Fibroblast of the conjunctiva (primary cell): Measurements from ENCODE around the gene ARHGAP12.

Source experiments
- DNase-seq: peaks from one replicate; pipeline ENCODE4 v3.0.0-alpha.2; 2010; ENCODE audit warnings: low read depth

ARHGAP12 gene

DNA sequence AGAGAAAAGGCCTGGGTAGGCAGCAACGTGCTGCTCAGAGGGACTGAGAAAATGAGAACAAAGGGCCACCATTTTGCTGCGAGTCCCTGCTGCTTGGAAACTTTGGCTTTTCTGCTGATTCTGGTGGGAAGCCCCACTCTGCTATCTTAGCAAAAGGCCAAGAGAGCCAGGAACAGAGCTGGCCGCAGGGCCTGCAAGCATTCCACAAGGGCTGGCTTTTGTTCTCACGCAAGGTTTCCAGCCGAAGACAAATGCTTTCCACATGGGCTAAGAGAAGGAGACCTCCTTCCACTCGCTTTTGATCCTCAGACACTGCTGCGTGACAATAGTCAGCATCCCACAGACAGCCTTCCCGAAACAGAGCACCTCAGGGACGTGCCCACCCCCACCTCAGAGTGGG lies 163.1 kb downstream of the ARHGAP12 start:
- DNase-seq: no peak

DNA sequence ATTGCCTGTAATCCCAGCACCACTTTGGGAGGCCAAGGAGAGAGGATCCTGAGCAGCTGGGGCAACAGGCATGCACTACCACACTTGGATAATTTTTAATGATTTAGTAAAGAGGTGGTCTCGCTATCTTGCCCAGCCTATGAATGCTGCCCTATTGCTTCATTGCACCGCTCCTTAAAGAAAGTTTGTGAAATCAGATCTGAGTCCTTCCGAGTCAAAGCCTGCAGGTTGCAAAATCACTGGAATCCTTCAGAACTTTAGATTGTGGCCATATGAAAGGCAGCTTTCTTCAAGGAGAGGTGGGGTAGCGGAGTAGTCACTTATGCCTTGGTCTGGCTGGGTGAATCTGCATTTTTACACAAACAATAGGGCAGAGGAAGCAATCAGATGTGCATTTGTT lies 166.3 kb downstream of the ARHGAP12 start:
- DNase-seq: no peak

DNA sequence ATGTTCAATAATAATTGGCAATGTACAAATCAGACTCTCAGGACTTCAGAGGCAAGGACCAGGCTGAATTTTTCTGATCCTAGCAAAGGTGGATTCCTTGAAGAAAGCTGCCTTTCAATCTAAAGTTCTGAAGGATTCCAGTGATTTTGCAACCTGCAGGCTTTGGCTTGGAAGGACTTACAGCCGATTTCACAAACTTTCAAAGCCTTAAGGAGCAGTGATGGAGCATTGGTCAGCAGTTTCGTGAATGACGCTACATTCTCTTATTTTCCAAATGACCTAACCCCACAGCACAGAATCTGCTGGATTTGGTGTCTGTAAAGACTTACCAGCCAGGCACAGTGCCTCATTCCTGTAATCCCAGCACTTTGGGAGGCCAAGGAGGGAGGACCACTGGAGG lies 167.5 kb downstream of the ARHGAP12 start:
- no peak for DNase-seq

DNA sequence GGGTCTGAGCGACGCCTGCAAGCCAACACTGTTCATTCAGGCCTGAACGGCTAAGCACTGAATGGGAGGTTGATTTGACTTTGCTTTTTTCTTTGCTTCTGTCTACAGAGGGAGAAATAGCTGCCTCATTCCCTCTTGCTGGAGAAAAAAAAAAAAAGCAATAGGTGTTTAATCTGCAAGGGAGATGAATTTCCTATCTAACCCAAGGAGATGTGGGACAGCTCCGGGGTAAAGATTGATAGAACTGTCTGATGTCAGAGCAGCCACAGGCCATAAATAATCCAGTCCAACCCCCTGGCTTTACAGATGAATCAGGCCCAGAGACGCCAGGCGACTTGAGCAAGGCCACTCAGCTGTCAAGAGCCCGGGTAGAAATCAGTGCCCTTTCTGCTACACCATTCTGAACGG lies 168.0 kb downstream of the ARHGAP12 start:
- no peak for DNase-seq

DNA sequence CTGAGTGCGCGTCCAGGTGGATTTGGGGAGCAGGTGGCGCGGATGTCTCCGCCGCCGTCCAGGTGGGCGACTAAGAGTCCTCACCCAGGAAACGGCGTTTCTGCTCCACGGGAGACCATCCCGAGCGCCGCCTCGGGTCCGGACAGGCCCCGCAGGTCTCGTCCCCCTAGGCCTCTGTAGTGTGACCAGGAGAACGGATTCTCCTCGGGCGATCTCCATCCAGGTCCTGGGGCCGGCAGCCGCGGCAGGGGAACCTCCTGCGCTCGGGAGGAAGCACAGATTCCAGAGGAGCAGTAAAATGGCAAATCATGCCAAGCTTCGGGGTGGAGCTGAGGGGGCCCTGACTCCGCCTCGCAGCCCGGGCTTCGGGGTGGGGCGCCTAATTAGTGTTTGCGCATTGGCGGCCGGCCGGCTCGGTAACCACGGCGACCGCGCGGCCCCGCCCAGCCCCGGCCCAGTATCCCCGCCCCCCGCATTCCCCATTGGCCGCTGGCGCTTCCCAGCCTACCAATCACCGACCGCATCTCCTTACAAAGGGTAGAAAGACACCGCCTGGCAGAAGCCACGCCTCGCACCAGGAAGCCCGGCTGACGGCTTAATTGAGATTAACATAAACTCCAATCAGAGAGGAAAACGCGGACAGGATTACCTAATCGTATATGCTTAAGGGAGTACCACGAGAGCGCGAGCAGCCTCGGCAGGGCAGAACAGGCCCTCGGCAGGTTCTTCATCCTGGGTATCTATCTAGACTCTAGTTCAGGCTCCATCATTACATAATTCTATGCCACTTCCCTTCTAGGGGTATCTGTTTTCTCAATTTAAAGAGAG lies 168.6 kb downstream of the ARHGAP12 start:
- peak; percentile 97 for DNase-seq

DNA sequence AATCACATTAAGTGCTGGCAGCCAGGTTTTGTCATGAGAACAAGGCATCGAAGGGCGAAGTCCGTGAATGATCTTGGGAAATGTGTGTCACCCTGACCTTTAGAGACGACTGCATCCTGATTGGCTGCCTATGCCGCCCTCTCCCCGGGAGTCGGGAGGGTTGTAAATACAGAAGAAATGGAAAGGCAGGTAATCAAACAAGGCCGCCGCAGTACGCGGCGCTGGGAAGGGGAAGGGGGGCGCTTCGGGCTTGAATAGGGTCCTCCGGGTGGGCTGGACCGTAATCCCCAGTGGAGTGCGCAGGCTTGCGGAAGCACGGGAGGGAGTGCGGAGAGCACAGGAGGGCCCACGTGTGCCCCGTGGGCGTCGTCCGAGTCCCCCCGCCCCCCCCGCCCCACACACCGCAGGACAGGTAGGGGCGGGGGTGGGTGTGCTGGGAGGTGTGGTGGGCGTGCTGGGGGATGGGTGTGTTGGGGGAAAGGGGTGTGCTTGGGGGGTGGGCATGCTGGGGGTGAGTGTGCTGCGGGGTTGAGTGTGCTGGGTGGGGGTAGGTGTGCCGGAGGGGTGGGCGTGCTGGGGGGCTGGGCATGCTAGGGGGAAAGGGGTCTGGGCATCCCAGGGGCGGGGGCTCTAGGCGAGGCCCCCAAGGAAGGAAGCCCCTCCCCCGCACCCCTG lies 169.4 kb downstream of the ARHGAP12 start:
- DNase-seq: no peak

DNA sequence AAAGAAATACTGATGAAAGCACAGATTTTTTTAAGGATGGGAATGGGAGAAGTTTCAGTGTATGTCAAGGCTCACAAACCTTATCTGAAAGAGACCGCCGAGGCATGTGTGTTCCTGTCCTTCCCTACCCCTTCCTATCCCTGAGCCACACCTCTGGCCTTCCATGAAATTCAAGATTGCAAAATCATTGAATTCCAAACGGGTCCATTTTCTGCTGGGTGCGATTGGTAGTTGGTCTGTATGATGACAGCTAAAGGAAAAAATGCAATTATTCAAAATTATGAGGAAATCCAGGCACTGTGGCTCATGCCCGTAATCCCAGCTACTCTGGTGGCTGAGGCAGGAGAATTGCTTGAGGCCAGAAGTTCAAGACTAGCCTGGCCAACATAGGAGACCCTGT lies 170.1 kb downstream of the ARHGAP12 start:
- DNase-seq: no peak

DNA sequence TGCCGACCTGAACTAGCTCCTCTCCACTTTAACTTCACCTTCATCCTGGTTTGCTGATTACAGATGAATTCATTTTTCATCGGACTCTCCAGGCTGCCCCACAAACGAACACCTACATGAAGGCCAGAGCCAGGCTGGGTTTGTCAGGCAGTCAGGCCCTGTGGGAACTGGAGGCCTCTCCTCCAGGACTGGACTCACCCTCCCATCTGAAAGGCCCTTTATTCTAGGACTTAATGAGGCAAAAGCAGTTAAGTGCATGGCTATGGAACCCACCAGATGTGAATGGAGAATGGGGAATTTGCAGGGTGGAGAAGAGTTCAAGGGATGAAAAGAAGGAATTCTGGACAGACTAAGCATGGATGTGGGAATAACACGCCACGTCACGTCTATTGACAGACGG lies 170.8 kb downstream of the ARHGAP12 start:
- DNase-seq: no peak

DNA sequence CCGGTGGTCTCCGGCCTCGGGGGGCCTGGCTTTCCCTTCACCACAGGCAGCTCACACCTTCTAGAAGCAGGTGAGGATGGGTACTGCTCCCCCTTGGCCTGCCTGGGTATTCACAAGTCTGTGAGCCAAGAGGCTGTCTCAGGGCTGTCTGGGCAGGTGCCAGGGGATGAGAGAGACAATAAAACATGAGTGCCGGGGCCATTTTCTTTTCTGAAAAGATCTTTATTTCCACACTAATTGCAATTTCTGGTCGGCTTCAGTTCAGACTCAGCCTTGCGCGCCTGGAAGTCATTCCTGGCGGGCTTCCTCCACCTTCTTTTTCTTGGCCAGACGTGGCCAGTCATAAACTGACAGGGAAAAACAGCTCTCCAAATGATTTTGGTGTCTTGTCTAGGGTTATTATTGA lies 171.2 kb downstream of the ARHGAP12 start:
- DNase-seq: no peak

DNA sequence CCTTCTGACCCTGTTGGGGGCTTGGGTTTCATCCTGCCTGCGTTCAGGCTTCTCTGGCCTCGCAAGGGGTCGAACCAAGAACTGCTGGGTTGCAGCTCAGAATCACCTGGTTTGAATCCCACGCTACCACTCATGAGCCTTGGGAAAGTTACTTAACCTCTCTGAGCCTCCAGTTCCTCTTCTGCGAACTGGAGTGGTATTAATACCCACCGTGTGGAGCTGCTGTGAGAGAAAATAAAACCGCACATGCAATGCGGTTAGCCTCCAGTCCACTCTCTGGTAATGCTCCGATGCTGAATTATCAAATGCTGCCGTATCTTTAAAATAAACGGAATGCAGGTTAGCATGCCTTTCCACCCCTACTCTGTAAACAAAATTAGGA lies 171.9 kb downstream of the ARHGAP12 start:
- no peak for DNase-seq

DNA sequence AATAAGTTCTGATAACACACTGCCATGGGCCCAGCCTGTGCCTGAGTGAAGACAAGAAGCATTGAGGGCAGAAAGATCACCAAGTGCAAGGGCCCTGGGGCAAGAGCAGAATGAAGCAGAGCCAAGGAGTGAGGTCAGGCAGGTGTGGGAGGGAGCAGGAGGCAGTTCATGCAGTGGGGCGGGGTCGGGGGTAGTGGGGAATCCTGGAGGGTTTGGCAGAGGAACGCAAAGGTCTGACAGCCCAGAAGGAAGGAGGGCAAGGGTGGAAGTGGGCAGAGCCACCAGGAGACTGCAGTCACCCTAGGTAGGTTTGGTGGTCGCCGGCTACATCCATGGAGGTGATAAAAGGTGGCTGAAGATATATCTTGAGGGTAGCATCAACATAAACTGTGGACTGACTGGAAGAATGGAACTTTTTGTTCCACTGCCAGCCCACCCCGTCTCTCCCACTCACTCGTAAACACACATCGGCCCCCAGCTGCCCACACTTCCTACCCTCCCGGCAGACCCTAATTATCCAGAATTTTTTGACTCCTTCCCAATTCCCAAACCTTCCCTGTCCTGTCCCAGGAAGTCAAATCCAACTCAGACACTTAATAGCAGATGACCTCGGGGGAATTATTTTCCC lies 172.4 kb downstream of the ARHGAP12 start:
- DNase-seq: no peak
